Liver (tissue), 9 donors: ENCODE measurements around the gene TSPOAP1. TPM values are rescaled to one million over a fixed set of nuclear protein-coding genes. Genes with fewer than 3 reads are reported as not detected.

Experiments
- DNase-seq: peaks from one replicate; pipeline ENCODE4 v3.0.0-alpha.2; 2017; ENCODE audit warnings: low spot score
- H3K27ac ChIP-seq, 2 donors: one replicate each; pipeline ENCODE4 v1.7.0; 2013; ENCODE audit warnings: inconsistent platforms in 2 of 2, low read length in 2 of 2, control low read depth in 1 of 2, low read depth in 1 of 2, mild to moderate bottlenecking in 1 of 2
- H3K27me3 ChIP-seq, 4 donors: one replicate each; pipeline versions ENCODE4 v1.6.1 to v1.7.0; 2013; ENCODE audit warnings: low read length in 3 of 4, inconsistent platforms in 1 of 4, mild to moderate bottlenecking in 1 of 4, moderate library complexity in 1 of 4; ENCODE audit not compliant: control insufficient read depth in 4 of 4, insufficient read depth in 4 of 4
- H3K36me3 ChIP-seq, 4 donors: one replicate each; pipeline versions ENCODE4 v1.6.1 to v1.7.0; 2013; ENCODE audit warnings: low read length in 3 of 4, mild to moderate bottlenecking in 3 of 4, low read depth in 1 of 4, moderate library complexity in 1 of 4; ENCODE audit not compliant: control insufficient read depth in 4 of 4, insufficient read depth in 3 of 4
- H3K4me1 ChIP-seq, 4 donors: one replicate each; pipeline versions ENCODE4 v1.6.1 to v1.7.0; 2013; ENCODE audit warnings: low read length in 3 of 4, mild to moderate bottlenecking in 3 of 4, moderate library complexity in 1 of 4; ENCODE audit not compliant: control insufficient read depth in 4 of 4, insufficient read depth in 4 of 4
- H3K4me3 ChIP-seq, 3 donors: one replicate each; pipeline versions ENCODE4 v1.6.1 to v1.7.0; 2013; ENCODE audit warnings: low read length in 3 of 3, control low read depth in 1 of 3, low read depth in 1 of 3, mild to moderate bottlenecking in 1 of 3
- H3K9ac ChIP-seq, 2 donors: one replicate each; pipeline ENCODE4 v1.7.0; 2013; ENCODE audit warnings: low read length in 2 of 2, mild to moderate bottlenecking in 2 of 2, moderate library complexity in 2 of 2, control low read depth in 1 of 2, low read depth in 1 of 2
- H3K9me3 ChIP-seq, 4 donors: one replicate each; pipeline versions ENCODE4 v1.6.1 to v1.7.0; 2013; ENCODE audit warnings: low read length in 3 of 4; ENCODE audit not compliant: control insufficient read depth in 4 of 4
- EGR1 ChIP-seq, 2 donors: IDR thresholded peaks; 2 replicates each; pipeline ENCODE4 v1.6.1; 2016 to 2018; ENCODE audit warnings: antibody characterized with exemption in 2 of 2, low read depth in 2 of 2
- FOXA2 ChIP-seq: IDR thresholded peaks from 2 replicates; pipeline ENCODE4 v1.6.1; 2016; ENCODE audit warnings: antibody characterized with exemption
- GABPA ChIP-seq, 2 donors: IDR thresholded peaks in 1 of 2; conservative IDR thresholded peaks in 1 of 2; 2 replicates each; pipeline ENCODE4 v1.6.1; 2016; ENCODE audit warnings: antibody characterized with exemption in 2 of 2, mild to moderate bottlenecking in 1 of 2, moderate library complexity in 1 of 2
- HNF4G ChIP-seq: IDR thresholded peaks from 2 replicates; pipeline ENCODE4 v1.6.1; 2016; ENCODE audit warnings: antibody characterized with exemption
- JUND ChIP-seq, 2 donors: IDR thresholded peaks; 2 replicates each; pipeline ENCODE4 v1.6.1; 2016; ENCODE audit warnings: antibody characterized with exemption in 2 of 2
- NR2F2 ChIP-seq: IDR thresholded peaks from 2 replicates; pipeline ENCODE4 v1.6.1; 2016; ENCODE audit warnings: antibody characterized with exemption
- RAD21 ChIP-seq, 2 donors: IDR thresholded peaks; 2 replicates each; pipeline ENCODE4 v1.6.1; 2016; ENCODE audit warnings: antibody characterized with exemption in 2 of 2, mild to moderate bottlenecking in 2 of 2
- RXRA ChIP-seq, 2 donors: IDR thresholded peaks; 2 replicates each; pipeline ENCODE4 v1.6.1; 2017 to 2018; ENCODE audit warnings: antibody characterized with exemption in 2 of 2, mild to moderate bottlenecking in 1 of 2
- SP1 ChIP-seq: IDR thresholded peaks from 2 replicates; pipeline ENCODE4 v1.6.1; 2018; ENCODE audit warnings: antibody characterized with exemption, mild to moderate bottlenecking
- TAF1 ChIP-seq: conservative IDR thresholded peaks from 2 replicates; pipeline ENCODE4 v1.6.1; 2016; ENCODE audit warnings: antibody characterized with exemption, mild to moderate bottlenecking
- YY1 ChIP-seq: IDR thresholded peaks from 2 replicates; pipeline ENCODE4 v1.6.1; 2016; ENCODE audit warnings: antibody characterized with exemption, mild to moderate bottlenecking
- WGBS: extraction: QIAGEN DNeasy Blood & Tissue Kit; methylation state at CpG from one replicate; pipeline ENCODE4 v1.1.7; 2013; 5-methylcytosine and 5-hydroxymethylcytosine counted together
- polyA plus RNA-seq, 2 donors: library from polyadenylated mRNA; stranded (reverse) in 1 of 2; unstranded in 1 of 2; fragments of 200-250 nt in 1 of 2; fragments of >200 nt in 1 of 2; fragmentation: Nextera tagmentation in 1 of 2; extraction: Ambion mirVana in 1 of 2; gene quantifications; one replicate each; pipeline versions ENCODE4 v1.2.1 to v1.2.3, GENCODE V29; 2013 to 2015
- total RNA-seq, 2 donors: library from RNA; depleted of rRNA; stranded (reverse); fragments of >200 nt; gene quantifications; one replicate each; pipeline ENCODE4 v1.2.3, GENCODE V29; 2014
- TF ChIP-seq, protein P1 (sequence below): fragments of 150-350 bp; IDR thresholded peaks from 2 replicates; pipeline ENCODE4 v1.5.1; 2017; ENCODE audit warnings: improper control_type of control experiment, low read depth, low read length; ENCODE audit not compliant: missing input control
- TF ChIP-seq, protein P2 (sequence below): IDR thresholded peaks from 2 replicates; pipeline ENCODE4 v1.6.1; 2016; ENCODE audit warnings: antibody characterized with exemption, mild to moderate bottlenecking
- TF ChIP-seq, protein P3 (sequence below): IDR thresholded peaks from 2 replicates; pipeline ENCODE4 v1.6.1; 2016; ENCODE audit warnings: antibody characterized with exemption
- TF ChIP-seq, protein P4 (sequence below): IDR thresholded peaks from 2 replicates; pipeline ENCODE4 v1.6.1; 2016; ENCODE audit warnings: antibody characterized with exemption
- donor health status: healthy.
- donor health status: healthy.
- donor health status: healthy.
- donor health status: healthy.
- donor health status: healthy.

Gene TSPOAP1
- total and polyA plus RNA-seq, 4 donors = 1.5 to 4.6 (median 2.6) TPM

DNA sequence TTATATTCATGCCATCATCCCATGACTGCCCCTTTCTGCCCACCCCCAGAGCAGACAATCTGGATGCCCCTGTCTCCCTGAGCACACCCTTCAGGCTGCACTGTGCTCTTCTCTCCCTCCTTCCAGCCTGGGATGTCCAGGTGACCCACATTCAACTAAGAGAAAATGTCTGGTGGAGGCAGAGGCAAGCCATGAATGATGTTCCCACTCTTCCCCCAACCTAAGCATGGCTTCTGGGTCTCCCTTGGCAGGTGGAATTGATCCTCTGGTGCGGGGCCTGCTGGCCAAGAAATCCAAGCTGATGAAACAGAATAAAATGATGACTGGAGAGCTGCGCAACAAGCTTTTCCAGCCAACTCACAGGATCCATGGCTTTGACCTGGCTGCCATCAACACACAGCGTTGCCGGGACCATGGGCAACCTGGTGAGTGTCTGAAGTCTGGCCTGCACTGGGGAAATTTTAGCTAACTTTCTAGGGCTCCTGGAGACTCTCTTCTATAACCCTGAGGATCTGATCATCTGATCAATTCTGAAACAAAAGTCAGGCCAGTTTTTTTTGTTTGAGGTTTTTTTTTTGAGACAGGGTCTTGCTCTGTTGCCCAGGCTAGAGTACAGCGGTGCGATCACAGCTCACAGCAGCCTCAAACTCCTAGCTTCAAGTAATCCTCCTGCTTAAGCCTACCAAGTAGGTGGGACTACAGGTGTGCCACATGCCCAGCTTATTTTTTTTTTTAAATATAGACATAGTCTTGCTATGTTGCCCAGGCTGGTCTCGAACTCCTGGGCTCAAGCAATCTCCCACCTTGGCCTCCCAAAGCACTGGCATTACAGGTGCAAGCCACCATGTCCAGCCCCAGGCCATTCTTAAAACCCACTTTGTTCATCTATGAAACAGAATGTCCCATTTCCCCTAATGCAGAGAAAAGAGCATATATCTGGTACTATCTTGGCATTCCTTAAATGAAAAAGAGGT lies 62.4 kb downstream of the TSPOAP1 start:
- Histone ChIP-seq H3K4me3 (no peak overlapping the region), H3K27me3 (peaks cover 0 to 4% (median 2%) of the 10 kb centered on the region in 4 donors), H3K9ac (no peak overlapping the region), H3K36me3 (no peaks in the 10 kb centered on the region), H3K27ac (no peak overlapping the region), H3K4me1 (no peaks in the 10 kb centered on the region), H3K9me3 (no peaks in the 10 kb centered on the region)
- peak; percentile 22 for DNase-seq
- TF ChIP-seq, protein P1, sequence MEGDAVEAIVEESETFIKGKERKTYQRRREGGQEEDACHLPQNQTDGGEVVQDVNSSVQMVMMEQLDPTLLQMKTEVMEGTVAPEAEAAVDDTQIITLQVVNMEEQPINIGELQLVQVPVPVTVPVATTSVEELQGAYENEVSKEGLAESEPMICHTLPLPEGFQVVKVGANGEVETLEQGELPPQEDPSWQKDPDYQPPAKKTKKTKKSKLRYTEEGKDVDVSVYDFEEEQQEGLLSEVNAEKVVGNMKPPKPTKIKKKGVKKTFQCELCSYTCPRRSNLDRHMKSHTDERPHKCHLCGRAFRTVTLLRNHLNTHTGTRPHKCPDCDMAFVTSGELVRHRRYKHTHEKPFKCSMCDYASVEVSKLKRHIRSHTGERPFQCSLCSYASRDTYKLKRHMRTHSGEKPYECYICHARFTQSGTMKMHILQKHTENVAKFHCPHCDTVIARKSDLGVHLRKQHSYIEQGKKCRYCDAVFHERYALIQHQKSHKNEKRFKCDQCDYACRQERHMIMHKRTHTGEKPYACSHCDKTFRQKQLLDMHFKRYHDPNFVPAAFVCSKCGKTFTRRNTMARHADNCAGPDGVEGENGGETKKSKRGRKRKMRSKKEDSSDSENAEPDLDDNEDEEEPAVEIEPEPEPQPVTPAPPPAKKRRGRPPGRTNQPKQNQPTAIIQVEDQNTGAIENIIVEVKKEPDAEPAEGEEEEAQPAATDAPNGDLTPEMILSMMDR = no peak
- TF ChIP-seq RXRA (IDR thresholded peaks at IDR 0.05) (no peak), TAF1 (no peak), YY1 (no peak), HNF4G (no peak), GABPA (IDR thresholded peaks at IDR 0.05 in 1 of 2, conservative IDR thresholded peaks at IDR 0.05 in 1 of 2) (no peak), NR2F2 (no peak), SP1 (no peak)
- TF ChIP-seq, protein P2, sequence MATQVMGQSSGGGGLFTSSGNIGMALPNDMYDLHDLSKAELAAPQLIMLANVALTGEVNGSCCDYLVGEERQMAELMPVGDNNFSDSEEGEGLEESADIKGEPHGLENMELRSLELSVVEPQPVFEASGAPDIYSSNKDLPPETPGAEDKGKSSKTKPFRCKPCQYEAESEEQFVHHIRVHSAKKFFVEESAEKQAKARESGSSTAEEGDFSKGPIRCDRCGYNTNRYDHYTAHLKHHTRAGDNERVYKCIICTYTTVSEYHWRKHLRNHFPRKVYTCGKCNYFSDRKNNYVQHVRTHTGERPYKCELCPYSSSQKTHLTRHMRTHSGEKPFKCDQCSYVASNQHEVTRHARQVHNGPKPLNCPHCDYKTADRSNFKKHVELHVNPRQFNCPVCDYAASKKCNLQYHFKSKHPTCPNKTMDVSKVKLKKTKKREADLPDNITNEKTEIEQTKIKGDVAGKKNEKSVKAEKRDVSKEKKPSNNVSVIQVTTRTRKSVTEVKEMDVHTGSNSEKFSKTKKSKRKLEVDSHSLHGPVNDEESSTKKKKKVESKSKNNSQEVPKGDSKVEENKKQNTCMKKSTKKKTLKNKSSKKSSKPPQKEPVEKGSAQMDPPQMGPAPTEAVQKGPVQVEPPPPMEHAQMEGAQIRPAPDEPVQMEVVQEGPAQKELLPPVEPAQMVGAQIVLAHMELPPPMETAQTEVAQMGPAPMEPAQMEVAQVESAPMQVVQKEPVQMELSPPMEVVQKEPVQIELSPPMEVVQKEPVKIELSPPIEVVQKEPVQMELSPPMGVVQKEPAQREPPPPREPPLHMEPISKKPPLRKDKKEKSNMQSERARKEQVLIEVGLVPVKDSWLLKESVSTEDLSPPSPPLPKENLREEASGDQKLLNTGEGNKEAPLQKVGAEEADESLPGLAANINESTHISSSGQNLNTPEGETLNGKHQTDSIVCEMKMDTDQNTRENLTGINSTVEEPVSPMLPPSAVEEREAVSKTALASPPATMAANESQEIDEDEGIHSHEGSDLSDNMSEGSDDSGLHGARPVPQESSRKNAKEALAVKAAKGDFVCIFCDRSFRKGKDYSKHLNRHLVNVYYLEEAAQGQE = no peak
- TF ChIP-seq, protein P3, sequence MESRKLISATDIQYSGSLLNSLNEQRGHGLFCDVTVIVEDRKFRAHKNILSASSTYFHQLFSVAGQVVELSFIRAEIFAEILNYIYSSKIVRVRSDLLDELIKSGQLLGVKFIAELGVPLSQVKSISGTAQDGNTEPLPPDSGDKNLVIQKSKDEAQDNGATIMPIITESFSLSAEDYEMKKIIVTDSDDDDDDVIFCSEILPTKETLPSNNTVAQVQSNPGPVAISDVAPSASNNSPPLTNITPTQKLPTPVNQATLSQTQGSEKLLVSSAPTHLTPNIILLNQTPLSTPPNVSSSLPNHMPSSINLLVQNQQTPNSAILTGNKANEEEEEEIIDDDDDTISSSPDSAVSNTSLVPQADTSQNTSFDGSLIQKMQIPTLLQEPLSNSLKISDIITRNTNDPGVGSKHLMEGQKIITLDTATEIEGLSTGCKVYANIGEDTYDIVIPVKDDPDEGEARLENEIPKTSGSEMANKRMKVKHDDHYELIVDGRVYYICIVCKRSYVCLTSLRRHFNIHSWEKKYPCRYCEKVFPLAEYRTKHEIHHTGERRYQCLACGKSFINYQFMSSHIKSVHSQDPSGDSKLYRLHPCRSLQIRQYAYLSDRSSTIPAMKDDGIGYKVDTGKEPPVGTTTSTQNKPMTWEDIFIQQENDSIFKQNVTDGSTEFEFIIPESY = no peak
- WGBS = 95% methylated on average over 7 of the region's 7 CpGs

DNA sequence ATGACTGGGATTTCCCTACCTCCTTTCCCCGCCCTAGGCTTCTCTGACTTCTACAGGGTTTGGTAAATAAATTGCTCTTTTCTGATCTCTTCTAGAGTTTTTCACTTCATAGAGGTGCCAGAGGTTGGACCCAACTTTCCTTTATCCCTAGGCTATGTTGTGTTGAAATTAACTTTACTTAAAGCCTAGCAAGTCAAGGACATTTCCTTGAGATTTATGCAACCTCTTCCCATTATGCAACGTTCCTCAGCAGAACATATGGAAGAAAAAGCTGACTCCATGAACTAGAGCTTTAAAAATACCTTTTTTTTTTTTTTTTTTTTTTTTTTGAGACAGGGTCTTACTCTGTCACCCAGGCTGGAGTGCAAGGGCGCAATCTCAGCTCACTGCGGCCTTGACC lies 63.3 kb downstream of the TSPOAP1 start:
- H3K4me1 ChIP-seq = no peaks in the 10 kb centered on the region
- H3K9me3 ChIP-seq = no peaks in the 10 kb centered on the region
- H3K27me3 ChIP-seq = peaks cover 0 to 4% (median 2%) of the 10 kb centered on the region in 4 donors
- H3K27ac ChIP-seq = no peak overlapping the region
- H3K9ac ChIP-seq = no peak overlapping the region
- no peak for DNase-seq
- no peak overlapping the region for H3K4me3 ChIP-seq
- H3K36me3 ChIP-seq = no peaks in the 10 kb centered on the region
- WGBS = 84% methylated on average over 4 of the region's 4 CpGs
- TF ChIP-seq, protein P1 = no peak
- TF ChIP-seq TAF1 (no peak), HNF4G (no peak), RXRA (IDR thresholded peaks at IDR 0.05) (no peak), JUND (IDR thresholded peaks at IDR 0.05) (no peak), SP1 (no peak), FOXA2 (no peak), RAD21 (IDR thresholded peaks at IDR 0.05) (no peak), EGR1 (IDR thresholded peaks at IDR 0.05; ENCODE audit: low read depth in 2 of 2) (no peak), NR2F2 (no peak)
- TF ChIP-seq, protein P4, sequence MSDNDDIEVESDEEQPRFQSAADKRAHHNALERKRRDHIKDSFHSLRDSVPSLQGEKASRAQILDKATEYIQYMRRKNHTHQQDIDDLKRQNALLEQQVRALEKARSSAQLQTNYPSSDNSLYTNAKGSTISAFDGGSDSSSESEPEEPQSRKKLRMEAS = no peak
- TF ChIP-seq, protein P3 = no peak
